Left renal cortex interstitium (tissue), 4 donors: Measurements from ENCODE around the gene CLBA1. TPM values are rescaled to one million over a fixed set of nuclear protein-coding genes. Genes with fewer than 3 reads are reported as not detected.

ENCODE experiments used
- DNase-seq, 4 donors: peaks; one replicate each; pipeline ENCODE4 v3.0.0-alpha.2; 2013; ENCODE audit warnings: low read depth in 4 of 4, low spot score in 2 of 4, missing footprints in 1 of 4
- polyA plus RNA-seq, 4 donors: library from polyadenylated mRNA; unstranded; fragments of 120-200 nt; gene quantifications; one replicate each; pipeline ENCODE4 v1.2.1, GENCODE V29; 2013; ENCODE audit not compliant: insufficient read length in 4 of 4

The CLBA1 gene
- polyA plus RNA-seq, 4 donors, result 22.0 to 34.9 (median 25.4) TPM

- DNase-seq, result no peak
These were observed 18.0 kb upstream of the CLBA1 start for GRCh38 chr14:104967386-104968152.

- DNase-seq, result no peak
These were observed 17.4 kb upstream of the CLBA1 start for GRCh38 chr14:104968153-104968527.

GRCh38 chr14:104968541-104969401, 16.8 kb upstream of the CLBA1 start:
- no peak for DNase-seq

GRCh38 chr14:104969741-104970230, 15.8 kb upstream of the CLBA1 start:
- DNase-seq, result no peak

- DNase-seq, result no peak
These were observed 15.1 kb upstream of the CLBA1 start for GRCh38 chr14:104970231-104971068.

- no peak for DNase-seq
These were observed 13.9 kb upstream of the CLBA1 start for GRCh38 chr14:104971447-104972240.

GRCh38 chr14:104972301-104973134, 13.1 kb upstream of the CLBA1 start:
- no peak for DNase-seq

- no peak for DNase-seq
These were observed 12.5 kb upstream of the CLBA1 start for GRCh38 chr14:104973135-104973384.

- no peak for DNase-seq
These were observed 12.0 kb upstream of the CLBA1 start for GRCh38 chr14:104973385-104974145.

GRCh38 chr14:104974146-104974541, 11.4 kb upstream of the CLBA1 start:
- no peak for DNase-seq

GRCh38 chr14:104974665-104975390, 10.8 kb upstream of the CLBA1 start:
- DNase-seq, result no peak

GRCh38 chr14:104975481-104976197, 9.9 kb upstream of the CLBA1 start:
- no peak for DNase-seq

- no peak for DNase-seq
These were observed 9.2 kb upstream of the CLBA1 start for GRCh38 chr14:104976198-104977007.

GRCh38 chr14:104977008-104977680, 8.4 kb upstream of the CLBA1 start:
- DNase-seq, result no peak

- DNase-seq, result no peak
These were observed 7.6 kb upstream of the CLBA1 start, which contains the start of gene AHNAK2 for GRCh38 chr14:104977681-104978653. TSS of gene AHNAK2 (minus strand) at chr14:104978374. CDS start at chr14:104978237, 137 bp downstream.
